ENCODE measurements around the gene ASB7. TPM values are rescaled to one million over a fixed set of nuclear protein-coding genes. Genes with fewer than 3 reads are reported as not detected.

ASB7 gene
- total RNA-seq, 1 experiment from 2014 or later = 17.9 TPM

GRCh38 chr15:100642950-100643338, 40.6 kb downstream of the ASB7 start:
- POLR2A ChIA-PET (ENCODE audit: unreplicated experiment) = no interaction called here
- no peak for DNase-seq
- Histone ChIP-seq H2AFZ (no peak overlapping the region), H3K9me3 (ENCODE audit: insufficient read depth, low read depth) (no peaks in the 10 kb centered on the region), H3K4me2 (no peak overlapping the region), H3K79me2 (ENCODE audit: low read depth) (peaks cover 39% of the 10 kb centered on the region), H3F3A (ENCODE audit: insufficient read depth, low read depth) (no peaks in the 10 kb centered on the region), H3K27me3 (ENCODE audit: insufficient read depth, low read depth) (no peaks in the 10 kb centered on the region), H4K20me1 (ENCODE audit: insufficient read depth) (no peaks in the 10 kb centered on the region), H3K27ac (no peak overlapping the region), H3K36me3 (ENCODE audit: low read depth) (no peaks in the 10 kb centered on the region), H3K4me1 (replicated peaks; ENCODE audit: insufficient read depth) (no peaks in the 10 kb centered on the region), H3K9me2 (ENCODE audit: insufficient read depth) (no peaks in the 10 kb centered on the region), H3K4me3 (no peak overlapping the region)
- intact Hi-C loops (cut with micrococcal nuclease; ENCODE audit: unreplicated experiment) = no loop called here
- BruUV-seq (replicated peaks) = no TSS peak
- CTCF ChIA-PET = no interaction called here
- TF ChIP-seq EZH2 (IDR thresholded peaks at IDR 0.05; ENCODE audit: low read depth) (no peak), CTCF (conservative IDR thresholded peaks at IDR 0.05) (no peak)

GRCh38 chr15:100645671-100646070, 43.3 kb downstream of the ASB7 start:
- Histone ChIP-seq H3K79me2 (ENCODE audit: low read depth) (peaks cover 30% of the 10 kb centered on the region), H3K4me3 (no peak overlapping the region), H2AFZ (no peak overlapping the region), H3K27me3 (ENCODE audit: insufficient read depth, low read depth) (no peaks in the 10 kb centered on the region), H4K20me1 (ENCODE audit: insufficient read depth) (no peaks in the 10 kb centered on the region), H3K4me1 (replicated peaks; ENCODE audit: insufficient read depth) (no peaks in the 10 kb centered on the region), H3K9me3 (ENCODE audit: insufficient read depth, low read depth) (no peaks in the 10 kb centered on the region), H3K4me2 (no peak overlapping the region), H3F3A (ENCODE audit: insufficient read depth, low read depth) (0 out of 2 replicates have a peak, but pooled peaks cover 6% of the 10 kb centered on the region), H3K36me3 (ENCODE audit: low read depth) (no peaks in the 10 kb centered on the region), H3K27ac (no peak overlapping the region), H3K9me2 (ENCODE audit: insufficient read depth) (no peaks in the 10 kb centered on the region)
- TF ChIP-seq CTCF (conservative IDR thresholded peaks at IDR 0.05) = no peak
- no peak for TF ChIP-seq EZH2 (IDR thresholded peaks at IDR 0.05; ENCODE audit: low read depth)
- CTCF ChIA-PET = no interaction called here
- intact Hi-C loops (cut with micrococcal nuclease; ENCODE audit: unreplicated experiment) = no loop called here
- POLR2A ChIA-PET (ENCODE audit: unreplicated experiment) = no interaction called here
- DNase-seq = no peak
- BruUV-seq (replicated peaks) = no TSS peak

GRCh38 chr15:100648951-100649350, 46.6 kb downstream of the ASB7 start:
- intact Hi-C loops (cut with micrococcal nuclease; ENCODE audit: unreplicated experiment) = no loop called here
- no peaks in the 10 kb centered on the region for H3K36me3 ChIP-seq (ENCODE audit: low read depth)
- POLR2A ChIA-PET (ENCODE audit: unreplicated experiment) = interaction anchor here (0.6 kb wide), 1 partner anchor 214 kb away, joined by 3 read pairs; no protein-coding TSS in a partner anchor

More at GRCh38 chr15:100648951-100649350, 46.6 kb downstream of the ASB7 start:
- DNase-seq = no peak
- Histone ChIP-seq H3K4me3 (no peak overlapping the region), H3K9me3 (ENCODE audit: insufficient read depth, low read depth) (no peaks in the 10 kb centered on the region), H3K79me2 (ENCODE audit: low read depth) (peaks cover 12% of the 10 kb centered on the region), H3K27ac (no peak overlapping the region), H3F3A (ENCODE audit: insufficient read depth, low read depth) (peaks cover 10% of the 10 kb centered on the region; the same call in 1 of the 2 replicates), H3K27me3 (ENCODE audit: insufficient read depth, low read depth) (no peaks in the 10 kb centered on the region), H3K4me1 (replicated peaks; ENCODE audit: insufficient read depth) (no peaks in the 10 kb centered on the region), H4K20me1 (ENCODE audit: insufficient read depth) (no peaks in the 10 kb centered on the region), H3K4me2 (no peak overlapping the region), H2AFZ (no peak overlapping the region), H3K9me2 (ENCODE audit: insufficient read depth) (no peaks in the 10 kb centered on the region)
- TF ChIP-seq CTCF (conservative IDR thresholded peaks at IDR 0.05) (no peak), EZH2 (IDR thresholded peaks at IDR 0.05; ENCODE audit: low read depth) (no peak)
- CTCF ChIA-PET = no interaction called here
- no TSS peak for BruUV-seq (replicated peaks)

Data from PC-9 (cell line).